K562 (cell line): ENCODE data around the gene GRXCR1.

Source experiments
- ARHGAP35 ChIP-seq: fragments of 450-650 bp; IDR thresholded peaks from 2 replicates; pipeline ENCODE4 v1.6.1; 2018; ENCODE audit not compliant: partially characterized antibody
- BHLHE40 ChIP-seq: IDR thresholded peaks from 2 replicates; pipeline ENCODE4 v1.6.1; 2011; ENCODE audit warnings: low read length, improper control_type of control experiment
- EP300 ChIP-seq: IDR thresholded peaks from 2 replicates; pipeline ENCODE4 v1.6.1; 2012; ENCODE audit warnings: low read length, improper control_type of control experiment
- ETV6 ChIP-seq, 3 experiments: fragments of 150-350 bp in 1 of 3; sonication (generic) in 1 of 3; formaldehyde crosslinking in 1 of 3; IDR thresholded peaks; 2 replicates each; pipeline versions ENCODE4 v1.6.1 to v1.8.0; 2014 to 2022; ENCODE audit warnings: borderline replicate concordance in 2 of 3, low read depth in 2 of 3, antibody characterized with exemption in 1 of 3, low read length in 1 of 3, mild to moderate bottlenecking in 1 of 3, missing genetic modification reagents in 1 of 3
- MYNN ChIP-seq, 2 experiments: sonication (generic); formaldehyde crosslinking in 1 of 2; IDR thresholded peaks; 2 replicates each; pipeline versions ENCODE4 v1.5.0 to v1.6.1; 2016 to 2020; ENCODE audit warnings: antibody characterized with exemption in 1 of 2, missing genetic modification reagents in 1 of 2
- ZEB2 ChIP-seq: fragments of 450-650 bp; IDR thresholded peaks from 2 replicates; pipeline ENCODE4 v1.6.1; 2016
- ZNF274 ChIP-seq: IDR thresholded peaks from 2 replicates; pipeline ENCODE4 v1.6.1; 2011; ENCODE audit warnings: low read depth, mild to moderate bottlenecking, low read length, moderate library complexity, borderline replicate concordance
- TF ChIP-seq, protein P1 (sequence below), 3 experiments: IDR thresholded peaks in 2 of 3; conservative IDR thresholded peaks in 1 of 3; 2 replicates each; pipeline ENCODE4 v1.5.1; 2011 to 2012; ENCODE audit warnings: low read length in 3 of 3, mild to moderate bottlenecking in 3 of 3, control low read depth in 2 of 3, improper control_type of control experiment in 1 of 3, inconsistent platforms in 1 of 3, low read depth in 1 of 3, mixed read lengths in 1 of 3, moderate library complexity in 1 of 3; ENCODE audit not compliant: insufficient read depth in 2 of 3
- TF ChIP-seq, protein P2 (sequence below): fragments of 250-450 bp; sonication (Bioruptor Pico); IDR thresholded peaks from 2 replicates; pipeline ENCODE4 v1.8.0; 2021; ENCODE audit warnings: borderline replicate concordance, mild to moderate bottlenecking, moderate library complexity; ENCODE audit not compliant: poor library complexity, severe bottlenecking

DNA sequence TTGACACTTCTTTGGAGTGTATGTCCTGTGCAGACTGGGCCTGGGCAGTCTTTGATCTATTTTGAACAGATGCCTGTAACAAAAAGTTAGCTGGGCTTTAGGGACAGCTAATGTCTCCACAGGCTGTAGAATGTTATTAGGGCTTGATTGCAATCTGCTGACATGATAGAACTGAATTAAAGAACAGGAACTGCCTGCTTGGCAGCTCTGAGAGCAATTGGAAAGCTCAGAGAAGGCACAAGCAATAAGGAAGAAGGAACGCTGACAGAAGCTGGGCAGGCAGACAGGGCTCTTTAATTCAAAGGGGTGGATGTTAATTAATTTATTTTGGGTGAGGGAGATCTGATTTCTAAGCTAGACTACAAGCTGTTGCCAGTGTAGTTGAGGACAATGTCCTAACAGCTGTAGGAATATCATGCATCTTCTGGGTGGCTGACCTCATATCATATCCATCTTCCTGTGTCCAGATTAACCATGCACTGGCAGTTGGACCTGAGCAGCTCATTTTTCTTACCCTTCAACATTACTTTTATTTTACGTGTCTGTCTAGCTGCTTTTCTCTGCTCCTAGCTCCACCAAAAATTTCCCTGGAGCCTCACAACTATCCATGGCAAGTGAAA lies 20.7 kb upstream of the GRXCR1 start:
- no peak for TF ChIP-seq ETV6 (IDR thresholded peaks at IDR 0.05; ENCODE audit: borderline replicate concordance in 1 of 2, low read depth in 2 of 2, low read length in 1 of 2)
- no peak for TF ChIP-seq ETV6 (CRISPR knock-in tag; IDR thresholded peaks at IDR 0.05; ENCODE audit: borderline replicate concordance)
- no peak for TF ChIP-seq ZNF274
- TF ChIP-seq, protein P1, sequence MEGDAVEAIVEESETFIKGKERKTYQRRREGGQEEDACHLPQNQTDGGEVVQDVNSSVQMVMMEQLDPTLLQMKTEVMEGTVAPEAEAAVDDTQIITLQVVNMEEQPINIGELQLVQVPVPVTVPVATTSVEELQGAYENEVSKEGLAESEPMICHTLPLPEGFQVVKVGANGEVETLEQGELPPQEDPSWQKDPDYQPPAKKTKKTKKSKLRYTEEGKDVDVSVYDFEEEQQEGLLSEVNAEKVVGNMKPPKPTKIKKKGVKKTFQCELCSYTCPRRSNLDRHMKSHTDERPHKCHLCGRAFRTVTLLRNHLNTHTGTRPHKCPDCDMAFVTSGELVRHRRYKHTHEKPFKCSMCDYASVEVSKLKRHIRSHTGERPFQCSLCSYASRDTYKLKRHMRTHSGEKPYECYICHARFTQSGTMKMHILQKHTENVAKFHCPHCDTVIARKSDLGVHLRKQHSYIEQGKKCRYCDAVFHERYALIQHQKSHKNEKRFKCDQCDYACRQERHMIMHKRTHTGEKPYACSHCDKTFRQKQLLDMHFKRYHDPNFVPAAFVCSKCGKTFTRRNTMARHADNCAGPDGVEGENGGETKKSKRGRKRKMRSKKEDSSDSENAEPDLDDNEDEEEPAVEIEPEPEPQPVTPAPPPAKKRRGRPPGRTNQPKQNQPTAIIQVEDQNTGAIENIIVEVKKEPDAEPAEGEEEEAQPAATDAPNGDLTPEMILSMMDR (IDR thresholded peaks at IDR 0.05 in 2 of 3, conservative IDR thresholded peaks at IDR 0.05 in 1 of 3; ENCODE audit: insufficient read depth in 2 of 3, low read depth in 1 of 3, low read length in 3 of 3), result no peak
- no peak for TF ChIP-seq ARHGAP35
- TF ChIP-seq MYNN (IDR thresholded peaks at IDR 0.05), result no peak
- no peak for TF ChIP-seq MYNN (CRISPR knock-in tag; IDR thresholded peaks at IDR 0.05)
- TF ChIP-seq ZEB2, result no peak
- TF ChIP-seq, protein P2, sequence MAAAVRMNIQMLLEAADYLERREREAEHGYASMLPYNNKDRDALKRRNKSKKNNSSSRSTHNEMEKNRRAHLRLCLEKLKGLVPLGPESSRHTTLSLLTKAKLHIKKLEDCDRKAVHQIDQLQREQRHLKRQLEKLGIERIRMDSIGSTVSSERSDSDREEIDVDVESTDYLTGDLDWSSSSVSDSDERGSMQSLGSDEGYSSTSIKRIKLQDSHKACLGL (CRISPR knock-in tag), result no peak
- no peak for TF ChIP-seq BHLHE40
- no peak for TF ChIP-seq EP300
